OCI-M1 (cell line): Measurements from ENCODE around the gene CAST.
"Not testable (repeated sequence)": the region's sequence is repeated elsewhere in the genome, so short reads cannot be mapped to it uniquely, and the experiment has no call there.

Experiments used
- DNase-seq: peaks from one replicate; lab custom pipeline; 2025; lab: John Stamatoyannopoulos, UW

The CAST gene

DNA sequence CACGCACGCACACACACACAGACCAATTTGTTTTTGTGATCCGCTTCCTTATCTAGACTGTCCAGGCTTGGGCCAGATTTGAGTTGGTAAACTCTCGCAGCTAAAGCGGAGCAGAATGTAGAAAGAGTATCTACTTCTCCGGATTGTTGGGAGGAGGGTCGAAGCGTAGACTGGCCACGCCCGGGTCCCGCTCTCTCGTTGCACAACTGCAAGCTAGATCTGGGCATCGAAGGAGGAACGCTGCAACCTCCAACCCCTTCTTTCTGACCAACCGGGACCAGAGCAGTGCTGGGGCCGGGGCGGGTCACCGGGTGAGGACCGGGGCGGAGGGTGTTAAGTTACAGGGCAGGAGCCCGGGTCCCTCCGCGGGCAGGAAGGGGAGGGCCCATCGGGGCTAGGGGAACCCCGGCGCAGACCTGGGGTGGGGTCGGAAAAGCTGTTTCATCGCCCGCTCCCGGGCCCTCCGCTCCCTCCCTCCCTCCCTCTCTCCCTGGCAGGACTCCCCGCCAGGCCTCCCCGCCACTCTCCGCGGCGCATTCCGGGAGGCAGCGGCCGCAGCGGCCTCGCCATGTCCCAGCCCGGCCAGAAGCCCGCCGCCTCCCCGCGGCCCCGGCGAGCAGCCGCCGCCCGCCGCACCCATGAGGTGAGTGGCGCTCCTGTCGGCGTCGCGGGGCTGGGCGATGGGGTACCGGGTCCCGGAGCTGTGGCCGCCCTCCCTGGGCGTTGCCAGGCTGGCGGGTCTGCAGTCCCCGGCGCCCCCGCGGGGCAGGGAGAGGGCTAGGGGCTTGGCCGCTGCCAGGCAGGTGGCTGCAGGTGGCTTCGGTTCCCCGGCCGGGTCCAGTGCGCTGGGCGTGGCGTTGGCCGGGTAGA, at the start of gene CAST:
TSS of gene CAST (plus strand) at position 522 of the 870 bp plus-strand sequence. CDS start at position 569, 47 bp downstream.
- peak; percentile 95 for DNase-seq

GRCh38 chr5:96614110-96614691, 48.0 kb upstream of the CAST start:
- peak; percentile 75 for DNase-seq

DNA sequence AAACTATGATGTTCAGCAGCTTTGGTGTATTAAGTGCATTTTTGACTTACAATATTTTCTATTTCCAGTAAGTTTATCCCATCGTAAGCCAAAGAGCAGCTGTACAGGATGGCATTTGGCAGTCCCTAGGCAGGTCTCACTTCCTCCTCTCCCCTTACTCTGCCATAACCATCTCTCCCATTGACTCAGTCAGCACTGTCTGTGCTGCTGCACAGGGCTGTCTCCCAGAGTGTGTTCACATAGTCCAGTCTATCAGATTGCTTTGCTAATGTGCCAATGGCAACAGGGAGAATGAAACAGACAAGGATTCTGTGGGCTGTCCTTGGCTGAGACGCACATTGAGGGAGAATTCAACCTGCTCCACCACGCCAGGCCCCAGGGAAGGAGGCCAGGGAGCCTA, 47.0 kb upstream of the CAST start:
- no peak for DNase-seq

- DNase-seq = no peak
Measured at GRCh38 chr5:96616801-96617200, 45.4 kb upstream of the CAST start.

GRCh38 chr5:96618311-96619016, 43.7 kb upstream of the CAST start:
- not testable (repeated sequence) for DNase-seq

DNA sequence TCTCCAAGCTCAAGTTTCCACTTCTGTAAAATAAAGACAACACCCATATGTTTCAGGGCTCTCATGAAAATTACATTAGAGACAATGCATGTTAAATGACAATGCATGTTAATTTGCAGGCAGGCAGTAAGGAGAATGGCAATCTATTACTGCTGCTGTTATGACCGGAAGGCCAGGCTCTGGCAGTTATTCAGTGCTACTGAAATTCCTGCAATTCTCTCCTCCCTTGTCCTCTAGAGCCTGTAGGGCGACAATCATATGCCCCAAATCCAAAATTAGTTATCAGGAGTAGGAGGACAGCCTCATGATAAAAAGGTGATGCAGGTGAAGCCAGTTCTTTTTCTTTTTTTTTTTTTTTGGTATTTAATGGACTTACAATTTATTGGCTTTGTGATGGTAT, 42.2 kb upstream of the CAST start:
- DNase-seq = no peak

- no peak for DNase-seq
Measured at GRCh38 chr5:96624596-96624995, 37.6 kb upstream of the CAST start.

DNA sequence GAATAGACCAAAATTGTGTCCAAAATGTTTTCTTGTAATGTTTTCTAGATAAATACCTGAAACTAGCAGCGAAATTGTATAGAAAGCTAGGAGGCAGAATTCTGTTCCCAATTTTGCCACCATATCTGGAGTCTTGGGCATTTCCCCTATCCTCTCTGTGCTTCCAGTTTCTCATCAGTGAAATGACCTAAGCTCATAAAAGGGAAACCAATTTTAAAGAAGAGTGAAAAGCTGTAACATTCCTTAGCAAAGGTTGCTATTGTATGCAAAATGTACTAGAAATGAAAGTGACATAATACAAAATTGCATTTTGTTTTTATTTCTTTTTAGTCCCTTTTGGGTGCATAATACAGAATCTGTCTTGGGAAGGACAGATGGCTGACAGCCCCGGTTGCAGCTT, 36.8 kb upstream of the CAST start:
- no peak for DNase-seq

DNA sequence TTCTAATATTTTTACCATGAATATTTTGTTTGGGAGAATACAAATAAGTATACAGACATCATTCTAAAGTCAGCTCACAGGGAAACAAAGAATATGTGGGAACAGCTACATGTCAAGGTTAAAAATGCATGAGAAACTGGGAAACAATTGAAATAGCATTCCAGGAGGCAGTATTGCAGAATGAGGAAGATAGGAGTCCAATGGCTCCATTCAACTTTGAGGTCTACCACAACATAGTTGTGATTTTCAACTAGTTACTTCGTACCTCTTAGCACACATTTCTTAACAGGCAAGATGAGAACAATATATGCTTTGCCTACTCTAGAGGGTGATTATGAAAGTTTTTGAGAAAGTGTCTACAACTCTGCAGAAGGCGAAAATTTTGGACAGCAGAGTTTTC, 35.2 kb upstream of the CAST start:
- DNase-seq = no peak

- no peak for DNase-seq
Measured at GRCh38 chr5:96627792-96628398, 34.3 kb upstream of the CAST start.

DNA sequence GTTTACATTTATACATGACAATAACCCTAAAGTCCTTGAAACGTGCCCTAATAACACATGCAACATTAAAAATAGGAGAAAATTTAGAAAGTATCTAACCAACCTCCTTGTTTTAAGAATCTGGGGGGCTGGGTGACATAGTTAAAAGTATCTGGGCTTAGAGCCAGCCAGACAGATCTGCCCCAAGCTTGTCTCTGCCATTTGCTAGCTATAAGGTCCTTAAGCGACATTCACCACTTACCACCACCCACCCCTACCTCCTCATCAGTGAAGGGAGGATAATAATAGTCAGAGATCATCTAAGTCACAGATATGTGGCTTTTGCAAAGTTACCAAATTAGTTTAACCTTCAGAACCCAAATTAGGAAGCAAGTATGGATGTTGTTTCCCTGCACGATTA, 33.8 kb upstream of the CAST start:
- DNase-seq = no peak

GRCh38 chr5:96629774-96630173, 32.4 kb upstream of the CAST start:
- DNase-seq = peak; percentile 28

DNA sequence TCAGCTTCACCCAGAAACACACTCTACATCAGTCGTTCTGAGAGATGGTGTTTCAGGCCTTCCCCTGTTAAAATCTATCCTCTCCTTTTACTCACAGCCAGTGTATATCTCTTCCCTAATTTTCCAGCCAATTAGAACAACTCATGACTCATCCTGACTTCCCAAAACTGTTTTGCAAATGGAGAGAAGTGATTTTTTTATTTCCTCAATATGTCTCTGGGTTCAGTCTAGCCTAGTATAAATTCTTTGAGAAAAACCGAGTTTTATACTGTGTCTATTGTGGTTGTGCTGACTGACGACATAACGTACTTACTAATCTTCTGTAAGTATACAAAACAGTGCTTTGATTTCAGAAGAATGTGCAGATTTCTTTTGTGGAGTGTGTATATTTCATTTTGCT, 28.4 kb upstream of the CAST start:
- no peak for DNase-seq

DNA sequence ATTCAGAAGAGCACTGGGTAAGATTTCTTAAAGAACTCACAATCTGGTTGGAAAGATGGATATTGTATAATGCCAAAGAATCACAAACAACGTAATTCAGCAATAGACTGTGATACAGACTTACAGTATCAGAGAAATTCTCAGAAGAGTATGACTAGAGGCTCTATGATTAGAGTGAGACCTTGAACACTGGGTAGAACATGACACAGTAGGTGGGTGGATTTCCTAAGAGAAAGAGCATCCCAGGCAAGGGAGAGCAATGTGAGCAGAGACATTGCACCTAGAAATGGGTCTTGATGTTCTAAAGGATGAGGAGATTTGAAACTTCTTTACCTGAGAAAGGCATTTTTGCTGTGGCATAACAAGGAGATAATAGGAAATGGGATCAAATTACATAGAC, 27.3 kb upstream of the CAST start:
- DNase-seq = no peak

GRCh38 chr5:96636046-96636445, 26.1 kb upstream of the CAST start:
- DNase-seq = no peak

- no peak for DNase-seq
Measured at GRCh38 chr5:96636594-96636993, 25.6 kb upstream of the CAST start.

- no peak for DNase-seq
Measured at GRCh38 chr5:96637196-96637595, 25.0 kb upstream of the CAST start.

GRCh38 chr5:96638561-96638960, 23.6 kb upstream of the CAST start:
- DNase-seq = no peak

GRCh38 chr5:96640696-96641095, 21.5 kb upstream of the CAST start:
- no peak for DNase-seq

DNA sequence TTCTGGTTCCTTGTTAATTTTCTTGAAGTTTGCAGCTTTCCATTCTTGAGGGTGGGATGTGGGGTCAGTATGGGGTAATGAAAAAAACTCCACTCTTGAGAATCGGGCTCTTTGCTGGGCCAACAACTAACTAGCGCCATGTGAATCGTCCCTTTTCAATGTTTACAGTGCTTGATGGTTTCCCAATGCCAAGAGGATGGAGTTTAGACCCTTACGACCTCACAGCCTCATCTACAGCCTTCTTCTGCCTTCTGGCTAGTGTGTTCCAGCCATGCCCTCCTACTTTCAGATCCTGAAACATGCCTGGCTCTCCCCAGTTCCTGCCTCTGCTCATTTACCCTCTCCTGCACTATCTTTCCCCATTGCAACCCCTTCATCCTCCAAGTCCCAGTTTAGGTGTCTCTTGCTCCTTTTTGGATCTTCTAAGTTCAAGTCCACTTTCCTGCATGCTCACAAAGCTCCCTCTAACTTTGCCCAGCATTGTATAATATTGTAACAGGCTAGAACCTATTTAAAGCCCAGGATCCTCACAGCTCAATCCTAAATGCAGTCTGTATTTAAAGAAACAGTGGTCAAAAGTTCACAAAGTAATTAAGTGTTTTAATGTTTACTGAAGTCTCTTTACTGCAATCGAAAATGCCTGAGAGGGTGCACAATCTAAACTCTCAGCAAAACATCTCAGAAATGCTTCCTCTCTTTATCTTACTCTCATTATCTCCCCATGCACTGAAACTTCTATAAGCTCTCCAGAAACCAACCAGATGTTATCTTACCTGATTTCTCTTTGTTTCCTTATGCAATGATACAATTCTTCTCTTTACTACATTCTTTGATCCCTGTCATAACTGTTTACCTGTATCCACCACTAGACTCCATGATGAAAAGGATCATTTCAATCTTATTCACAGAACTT, 20.6 kb upstream of the CAST start:
- DNase-seq = no peak

DNA sequence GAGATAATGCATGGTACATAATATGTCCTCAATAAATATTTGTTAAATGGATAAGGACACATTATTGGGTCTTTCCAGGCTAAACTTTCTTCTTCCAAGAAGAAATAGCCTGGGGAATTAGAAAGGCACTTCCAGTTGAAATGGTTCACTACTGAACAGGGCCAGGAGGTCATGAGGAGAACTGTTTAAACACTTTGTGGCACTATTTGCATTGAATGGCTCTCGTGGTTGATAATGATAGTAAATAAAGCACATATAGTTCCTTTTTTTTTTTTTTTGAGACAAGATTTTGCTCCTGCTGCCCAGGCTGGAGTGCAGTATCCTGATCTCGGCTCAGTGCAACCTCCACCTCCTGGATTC, 19.9 kb upstream of the CAST start:
- no peak for DNase-seq

GRCh38 chr5:96645091-96645490, 17.1 kb upstream of the CAST start:
- no peak for DNase-seq
